CD4-positive, CD25-positive, alpha-beta regulatory T cell (primary cell): ENCODE data around the gene LRG1. TPM values are rescaled to one million over a fixed set of nuclear protein-coding genes. Genes with fewer than 3 reads are reported as not detected.

Experiments used
- ATAC-seq, 2 donors: fragments of 150-1000 bp; cut with Tn5 transposase; one replicate each; pipeline ENCODE4 v1.10.0; 2021; ENCODE audit warnings: low read depth in 2 of 2, moderate number of reproducible peaks in 2 of 2, moderate library complexity in 1 of 2
- DNase-seq, 3 donors: peaks; one replicate each; pipeline versions ENCODE4 v3.0.0 to v3.0.0-alpha.2; 2012 to 2022; ENCODE audit warnings: mixed read lengths in 1 of 3
- H3K27ac ChIP-seq: one replicate; pipeline ENCODE4 v1.7.0; 2013; ENCODE audit warnings: mild to moderate bottlenecking, low read length; ENCODE audit not compliant: insufficient read depth, poor library complexity, severe bottlenecking
- H3K27me3 ChIP-seq: one replicate; pipeline ENCODE4 v1.7.0; 2013; ENCODE audit warnings: low read length; ENCODE audit not compliant: control insufficient read depth, insufficient read depth
- H3K36me3 ChIP-seq: one replicate; pipeline ENCODE4 v1.7.0; 2013; ENCODE audit warnings: mild to moderate bottlenecking, low read length, moderate library complexity; ENCODE audit not compliant: control insufficient read depth, insufficient read depth
- H3K4me1 ChIP-seq: 2 replicates; pipeline ENCODE4 v1.7.0; 2013; ENCODE audit warnings: mild to moderate bottlenecking, low read length; ENCODE audit not compliant: insufficient read depth, control insufficient read depth, poor library complexity, severe bottlenecking
- H3K4me3 ChIP-seq: one replicate; pipeline ENCODE4 v1.7.0; 2013; ENCODE audit warnings: low read depth, mild to moderate bottlenecking, low read length, moderate library complexity
- H3K9me3 ChIP-seq, 2 experiments: 1 replicate in 1 of 2; 2 replicates in 1 of 2; pipeline ENCODE4 v1.7.0; 2013; ENCODE audit warnings: low read length in 2 of 2, mild to moderate bottlenecking in 1 of 2, moderate library complexity in 1 of 2; ENCODE audit not compliant: control insufficient read depth in 2 of 2
- H3K27ac Mint-ChIP-seq, 3 donors: one replicate each; pipeline ENCODE4 v1.8.0; 2020 to 2022; ENCODE audit warnings: mild to moderate bottlenecking in 3 of 3, mixed read lengths in 3 of 3, moderate library complexity in 2 of 3
- H3K27me3 Mint-ChIP-seq: one replicate; pipeline ENCODE4 v1.8.0; 2022; ENCODE audit warnings: mild to moderate bottlenecking, mixed read lengths
- H3K36me3 Mint-ChIP-seq: one replicate; pipeline ENCODE4 v1.8.0; 2020; ENCODE audit warnings: mixed read lengths
- H3K4me1 Mint-ChIP-seq, 4 donors: one replicate each; pipeline ENCODE4 v1.8.0; 2020 to 2022; ENCODE audit warnings: mixed read lengths in 4 of 4, mild to moderate bottlenecking in 1 of 4
- H3K4me3 Mint-ChIP-seq, 4 donors: one replicate each; pipeline ENCODE4 v1.8.0; 2020 to 2022; ENCODE audit warnings: mild to moderate bottlenecking in 4 of 4, mixed read lengths in 4 of 4, moderate library complexity in 3 of 4
- H3K9me3 Mint-ChIP-seq, 7 donors: one replicate each; pipeline ENCODE4 v1.8.0; 2020 to 2022; ENCODE audit warnings: mixed read lengths in 7 of 7, mild to moderate bottlenecking in 3 of 7, moderate library complexity in 2 of 7
- polyA plus RNA-seq, 4 donors: library from polyadenylated mRNA; unstranded; fragments of 300-500 nt; fragmentation: Illumina TruSeq; gene quantifications; one replicate each; pipeline ENCODE4 v1.2.3, GENCODE V29; 2021
- total RNA-seq: library from RNA; stranded (reverse); gene quantifications from one replicate; pipeline ENCODE4 v1.2.3, GENCODE V29; 2022

LRG1 gene
- total and polyA plus RNA-seq, 5 donors from 2014 or later, result 0.47 to 1.4 (median 1.1) TPM

GRCh38 chr19:4557971-4558941 is 18.4 kb upstream of the LRG1 start:
- H3K36me3 Mint-ChIP-seq, result no peaks in the 10 kb centered on the region

GRCh38 chr19:4557144-4557970 is 17.5 kb upstream of the LRG1 start:
- Histone ChIP-seq H3K9me3 (no peaks in the 10 kb centered on the region), H3K4me3 (no peak overlapping the region), H3K27me3 (no peaks in the 10 kb centered on the region), H3K27ac (no peak overlapping the region), H3K4me1 (no peaks in the 10 kb centered on the region), H3K36me3 (no peaks in the 10 kb centered on the region)
- ATAC-seq (no peak), DNase-seq (no peak)
- Mint-ChIP-seq H3K36me3 (peaks cover 4% of the 10 kb centered on the region), H3K27ac (no peak overlapping the region), H3K4me1 (peaks cover 0 to 4% (median 0%) of the 10 kb centered on the region in 4 donors), H3K9me3 (peaks cover 0 to 2% (median 1%) of the 10 kb centered on the region in 7 donors), H3K27me3 (no peaks in the 10 kb centered on the region), H3K4me3 (no peak overlapping the region)

More at GRCh38 chr19:4557971-4558941, 18.4 kb upstream of the LRG1 start:
- Histone ChIP-seq H3K4me1 (no peaks in the 10 kb centered on the region), H3K36me3 (no peaks in the 10 kb centered on the region), H3K4me3 (no peak overlapping the region), H3K27ac (no peak overlapping the region), H3K27me3 (no peaks in the 10 kb centered on the region), H3K9me3 (no peaks in the 10 kb centered on the region)
- Mint-ChIP-seq H3K4me3 (no peak overlapping the region), H3K27ac (peak overlapping the region in 1 of 3 donors; percentile 14), H3K4me1 (peaks cover 0 to 4% (median 0%) of the 10 kb centered on the region in 4 donors), H3K27me3 (no peaks in the 10 kb centered on the region), H3K9me3 (peaks cover 0 to 2% (median 0%) of the 10 kb centered on the region in 7 donors)
- DNase-seq, result peak in 2 of 3 donors; percentile 21 to 24
- no peak for ATAC-seq

- no peaks in the 10 kb centered on the region for H3K4me1 ChIP-seq
- Mint-ChIP-seq H3K27ac (no peak overlapping the region), H3K36me3 (peaks cover 4% of the 10 kb centered on the region), H3K27me3 (no peaks in the 10 kb centered on the region), H3K4me3 (no peak overlapping the region), H3K9me3 (peaks cover 0 to 5% (median 1%) of the 10 kb centered on the region in 7 donors), H3K4me1 (peaks cover 0 to 4% (median 0%) of the 10 kb centered on the region in 4 donors)
- H3K36me3 ChIP-seq, result no peaks in the 10 kb centered on the region
- no peak for ATAC-seq
- H3K27me3 ChIP-seq, result no peaks in the 10 kb centered on the region
- H3K27ac ChIP-seq, result no peak overlapping the region
- no peak overlapping the region for H3K4me3 ChIP-seq
- DNase-seq, result no peak
- H3K9me3 ChIP-seq, result no peaks in the 10 kb centered on the region
Observed at GRCh38 chr19:4556597-4557127, 16.8 kb upstream of the LRG1 start.

GRCh38 chr19:4555657-4556561 is 16.1 kb upstream of the LRG1 start:
- Histone ChIP-seq H3K9me3 (no peaks in the 10 kb centered on the region), H3K36me3 (no peaks in the 10 kb centered on the region), H3K4me3 (no peak overlapping the region), H3K4me1 (no peaks in the 10 kb centered on the region), H3K27me3 (no peaks in the 10 kb centered on the region), H3K27ac (no peak overlapping the region)
- H3K27ac Mint-ChIP-seq, result no peak overlapping the region
- DNase-seq (no peak), ATAC-seq (no peak)
- H3K4me3 Mint-ChIP-seq, result no peak overlapping the region
- H3K27me3 Mint-ChIP-seq, result no peaks in the 10 kb centered on the region
- H3K9me3 Mint-ChIP-seq, result peaks cover 0 to 5% (median 1%) of the 10 kb centered on the region in 7 donors
- H3K4me1 Mint-ChIP-seq, result peaks cover 0 to 4% (median 0%) of the 10 kb centered on the region in 4 donors
- peaks cover 4% of the 10 kb centered on the region for H3K36me3 Mint-ChIP-seq

- peaks cover 0 to 4% (median 0%) of the 10 kb centered on the region in 4 donors for H3K4me1 Mint-ChIP-seq
- H3K27ac ChIP-seq, result no peak overlapping the region
Observed at GRCh38 chr19:4554717-4555116, 14.9 kb upstream of the LRG1 start.

GRCh38 chr19:4553775-4554174 is 13.9 kb upstream of the LRG1 start:
- H3K27ac Mint-ChIP-seq, result no peak overlapping the region
- H3K4me1 Mint-ChIP-seq, result peaks cover 0 to 4% (median 0%) of the 10 kb centered on the region in 4 donors
- H3K27me3 Mint-ChIP-seq, result no peaks in the 10 kb centered on the region

More at GRCh38 chr19:4554717-4555116, 14.9 kb upstream of the LRG1 start:
- no peaks in the 10 kb centered on the region for H3K9me3 ChIP-seq
- no peaks in the 10 kb centered on the region for H3K27me3 ChIP-seq
- Mint-ChIP-seq H3K27me3 (no peaks in the 10 kb centered on the region), H3K4me3 (no peak overlapping the region), H3K27ac (no peak overlapping the region), H3K9me3 (peaks cover 0 to 5% (median 1%) of the 10 kb centered on the region in 7 donors), H3K36me3 (peaks cover 4% of the 10 kb centered on the region)
- H3K36me3 ChIP-seq, result no peaks in the 10 kb centered on the region
- no peak overlapping the region for H3K4me3 ChIP-seq
- DNase-seq (no peak), ATAC-seq (no peak)
- H3K4me1 ChIP-seq, result no peaks in the 10 kb centered on the region

More at GRCh38 chr19:4553775-4554174, 13.9 kb upstream of the LRG1 start:
- Mint-ChIP-seq H3K9me3 (peaks cover 0 to 5% (median 1%) of the 10 kb centered on the region in 7 donors), H3K4me3 (no peak overlapping the region), H3K36me3 (peaks cover 4% of the 10 kb centered on the region)
- Histone ChIP-seq H3K4me1 (no peaks in the 10 kb centered on the region), H3K4me3 (no peak overlapping the region), H3K9me3 (no peaks in the 10 kb centered on the region), H3K27ac (no peak overlapping the region), H3K27me3 (no peaks in the 10 kb centered on the region), H3K36me3 (no peaks in the 10 kb centered on the region)
- DNase-seq, result no peak
- no peak for ATAC-seq
